ENCODE results near the gene SHISA4.

DNA sequence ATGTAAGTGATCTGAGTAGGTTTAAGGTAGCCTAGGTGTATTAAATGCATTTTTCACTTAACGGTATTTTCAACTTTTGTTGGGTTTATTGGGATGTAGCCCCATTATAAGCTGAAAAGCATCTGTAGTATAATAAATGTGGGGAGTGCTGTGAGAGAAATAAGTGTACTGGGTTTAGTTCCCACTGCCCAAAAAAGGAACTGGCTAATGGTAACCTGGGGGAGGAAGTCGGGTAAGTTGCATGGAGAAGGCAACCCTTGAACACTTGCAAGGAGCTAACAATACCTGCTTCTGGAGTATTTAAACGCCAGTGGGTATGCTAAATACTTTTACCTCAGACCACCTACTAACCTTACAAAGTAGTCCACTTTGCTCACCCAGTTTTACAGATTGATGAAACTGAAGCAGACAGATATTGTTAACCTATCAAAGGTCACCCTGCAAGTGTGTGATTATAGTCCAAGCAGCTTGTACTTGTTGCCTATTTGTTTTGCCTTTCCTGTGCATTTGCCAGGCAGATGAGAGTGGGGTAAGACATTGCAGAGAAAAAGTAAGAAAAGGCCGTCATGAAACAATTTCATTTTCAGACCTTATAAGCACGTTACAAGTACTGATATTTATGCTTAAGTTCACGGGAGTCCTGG, 7.6 kb upstream of the SHISA4 start:
- TF ChIP-seq YY1 (IDR thresholded peaks at IDR 0.05; ENCODE audit: insufficient read depth, insufficient read length) (no peak), SUZ12 (IDR thresholded peaks at IDR 0.05; ENCODE audit: extremely low read depth, insufficient read depth, insufficient read length) (no peak), ZNF274 (IDR thresholded peaks at IDR 0.05; ENCODE audit: low read depth, low read length) (no peak)

All from NT2/D1 (cell line).